Cardiac septum (tissue), 1 donor: ENCODE measurements around the gene KREMEN2. TPM values are rescaled to one million over a fixed set of nuclear protein-coding genes. Genes with fewer than 3 reads are reported as not detected.
"Not testable (repeated sequence)": the region's sequence is repeated elsewhere in the genome, so short reads cannot be mapped to it uniquely, and the experiment has no call there.

Experiments used
- DNase-seq: peaks from one replicate; pipeline ENCODE4 v3.0.0-alpha.2; 2020; ENCODE audit warnings: low spot score
- intact Hi-C: fragments of 100-400 bp; cut with DNase I; formaldehyde crosslinking; loops from one replicate; pipeline ENCODE4 v1.14.0; 2022
- long read RNA-seq: library from polyadenylated mRNA; unstranded; transcript quantifications from one replicate; pipeline ENCODE4 v2.0.0, GENCODE V29; 2021
- total RNA-seq: library from RNA; stranded (reverse); fragmentation: NEBNext Ultra II Directional; extraction: Animal tissue kit (Norgen Biotek cat#: 25700); gene quantifications from one replicate; pipeline ENCODE4 v1.2.1, GENCODE V29; 2021
- donor health status: DM: no; HTN: no; CAD: no.

The KREMEN2 gene, protein sequence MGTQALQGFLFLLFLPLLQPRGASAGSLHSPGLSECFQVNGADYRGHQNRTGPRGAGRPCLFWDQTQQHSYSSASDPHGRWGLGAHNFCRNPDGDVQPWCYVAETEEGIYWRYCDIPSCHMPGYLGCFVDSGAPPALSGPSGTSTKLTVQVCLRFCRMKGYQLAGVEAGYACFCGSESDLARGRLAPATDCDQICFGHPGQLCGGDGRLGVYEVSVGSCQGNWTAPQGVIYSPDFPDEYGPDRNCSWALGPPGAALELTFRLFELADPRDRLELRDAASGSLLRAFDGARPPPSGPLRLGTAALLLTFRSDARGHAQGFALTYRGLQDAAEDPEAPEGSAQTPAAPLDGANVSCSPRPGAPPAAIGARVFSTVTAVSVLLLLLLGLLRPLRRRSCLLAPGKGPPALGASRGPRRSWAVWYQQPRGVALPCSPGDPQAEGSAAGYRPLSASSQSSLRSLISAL
- total RNA-seq, result not detected
- long read RNA-seq, result 0 reads

GRCh38 chr16:2963723-2964474 lies at the start of gene KREMEN2:
KREMEN2 (plus strand) TSS chr16:2964275; CDS start chr16:2964521, 246 bp downstream.
- intact Hi-C loops, result no loop called here
- DNase-seq, result no peak

DNA sequence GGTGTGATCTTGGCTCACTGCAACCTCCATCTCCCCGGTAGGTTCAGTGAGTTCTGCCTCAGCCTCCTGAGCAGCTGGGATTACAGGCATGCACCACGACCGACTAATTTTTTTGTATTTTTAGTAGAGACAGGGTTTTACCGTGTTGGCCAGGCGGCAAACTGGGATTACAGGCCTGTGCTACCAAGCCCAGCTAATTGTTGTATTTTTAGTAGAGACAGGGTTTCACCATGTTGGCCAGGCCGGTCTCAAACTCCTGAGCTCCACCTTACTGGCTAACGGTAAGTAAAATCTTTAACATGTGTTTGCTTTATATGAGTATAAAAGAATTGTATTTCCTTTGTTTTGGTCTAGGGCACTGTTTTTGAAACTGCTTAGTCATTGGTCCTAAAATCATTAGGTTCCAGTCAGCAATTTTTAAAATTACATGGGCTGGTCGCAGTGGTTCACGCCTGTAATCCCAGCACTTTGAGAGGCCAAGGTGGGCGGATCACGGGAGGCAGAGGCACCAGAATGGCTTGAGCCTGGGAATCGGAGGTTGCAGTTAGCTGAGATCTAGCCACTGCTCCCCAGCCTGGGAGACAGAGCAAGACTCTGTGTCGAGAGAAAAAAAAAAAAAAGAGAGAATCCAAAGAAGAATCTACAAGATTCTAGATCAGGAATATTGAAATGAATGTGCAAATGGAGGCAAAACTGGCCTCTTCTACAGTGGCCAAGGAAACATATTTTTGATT lies 48.7 kb upstream of the KREMEN2 start:
- DNase-seq, result no peak
- intact Hi-C loops, result no loop called here

- DNase-seq, result no peak
- intact Hi-C loops, result no loop called here
Measured at GRCh38 chr16:2919511-2920255, 44.4 kb upstream of the KREMEN2 start.

GRCh38 chr16:2923481-2923880 lies 40.6 kb upstream of the KREMEN2 start:
- intact Hi-C loops, result no loop called here
- DNase-seq, result no peak

DNA sequence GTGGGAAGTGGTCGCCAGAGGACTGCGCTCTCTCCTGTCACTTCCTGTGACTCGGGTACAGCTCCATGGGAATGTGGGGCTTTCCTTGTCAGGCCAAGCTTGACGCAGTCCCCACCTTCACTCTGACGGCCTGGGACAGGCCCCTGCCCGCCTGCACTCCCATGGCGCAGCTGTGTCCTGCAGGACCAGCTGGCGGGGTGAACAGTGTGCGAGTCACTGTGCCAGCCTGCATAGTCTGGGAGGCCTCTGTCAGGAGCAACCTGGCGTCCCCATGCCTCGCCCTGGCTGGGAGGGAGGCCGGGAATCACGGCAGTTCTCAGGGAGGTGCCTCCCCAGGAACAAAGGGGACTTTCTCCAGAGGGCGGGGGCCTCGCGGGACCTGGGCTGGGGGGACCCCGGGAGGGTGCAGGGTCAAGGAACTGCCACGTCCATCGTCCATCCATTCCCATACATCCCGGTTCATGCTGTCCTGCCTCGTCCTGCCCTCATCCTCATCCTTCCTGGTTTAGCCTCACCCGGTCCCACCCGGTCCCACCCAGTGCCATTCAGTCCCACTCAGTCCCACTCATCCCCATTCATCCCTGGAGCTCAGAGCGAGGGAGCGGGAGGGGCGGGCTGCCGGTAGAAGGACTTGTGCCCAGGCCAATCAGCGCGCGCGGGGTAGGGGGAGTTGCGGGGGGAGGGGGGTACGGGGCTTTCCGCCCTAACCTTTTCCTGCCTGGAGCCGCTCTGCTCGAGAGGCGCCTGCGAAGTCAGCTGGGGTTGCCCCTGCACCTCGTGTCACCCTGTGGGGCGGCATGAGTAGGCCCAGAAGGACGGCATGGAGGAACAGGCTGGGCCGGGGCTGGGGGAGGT lies 38.9 kb upstream of the KREMEN2 start:
- intact Hi-C loops, result no loop called here

GRCh38 chr16:2925951-2926649 lies 38.0 kb upstream of the KREMEN2 start:
- DNase-seq, result no peak
- intact Hi-C loops, result no loop called here

More for the DNA sequence above, 38.9 kb upstream of the KREMEN2 start:
- DNase-seq, result no peak

- DNase-seq, result no peak
- intact Hi-C loops, result no loop called here
Measured at GRCh38 chr16:2926650-2926999, 37.5 kb upstream of the KREMEN2 start.

GRCh38 chr16:2927010-2927646 lies 36.9 kb upstream of the KREMEN2 start:
- intact Hi-C loops, result no loop called here
- DNase-seq, result peak; percentile 87

- DNase-seq, intact Hi-C loops: not testable (repeated sequence)
Measured at GRCh38 chr16:2928151-2928550, 35.9 kb upstream of the KREMEN2 start.

DNA sequence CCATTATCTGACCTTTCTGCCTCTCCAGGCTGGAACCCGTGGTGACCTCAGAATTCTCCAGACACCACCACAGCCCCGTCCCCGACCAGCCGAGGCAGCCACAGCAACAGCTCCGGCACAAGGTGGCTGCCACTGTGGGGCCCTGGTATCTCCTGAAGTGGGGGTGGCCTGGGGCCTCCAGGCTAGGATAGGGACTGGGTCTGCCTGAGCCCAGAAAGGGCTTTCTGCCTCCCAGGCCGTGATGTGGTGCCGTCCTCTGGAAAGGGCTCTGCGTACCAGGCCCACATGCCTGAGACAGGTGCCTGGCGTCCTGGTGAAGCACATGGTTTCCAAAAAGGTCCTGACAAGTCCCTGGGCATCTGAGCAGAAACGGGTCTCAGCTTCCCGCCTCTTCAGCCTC lies 35.3 kb upstream of the KREMEN2 start:
- DNase-seq, result no peak
- intact Hi-C loops, result no loop called here

DNA sequence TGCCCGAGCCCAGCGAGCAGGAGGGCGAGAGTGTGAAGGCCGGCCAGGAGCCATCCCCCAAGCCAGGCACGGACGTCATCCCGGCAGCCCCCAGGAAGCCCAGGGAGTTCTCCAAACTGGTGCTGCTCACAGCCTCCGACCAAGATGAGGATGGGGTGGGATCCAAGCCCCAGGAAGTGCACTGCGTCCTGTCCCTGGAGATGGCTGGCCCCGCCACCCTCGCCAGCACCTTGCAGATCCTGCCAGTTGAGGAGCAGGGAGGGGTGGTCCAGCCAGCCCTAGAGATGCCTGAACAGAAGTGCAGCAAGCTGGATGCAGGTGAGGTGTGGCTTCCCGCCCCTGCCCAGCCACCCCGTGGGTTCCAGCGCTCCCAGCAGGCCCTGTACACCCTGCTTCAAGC lies 34.4 kb upstream of the KREMEN2 start:
- intact Hi-C loops, result no loop called here
- no peak for DNase-seq

DNA sequence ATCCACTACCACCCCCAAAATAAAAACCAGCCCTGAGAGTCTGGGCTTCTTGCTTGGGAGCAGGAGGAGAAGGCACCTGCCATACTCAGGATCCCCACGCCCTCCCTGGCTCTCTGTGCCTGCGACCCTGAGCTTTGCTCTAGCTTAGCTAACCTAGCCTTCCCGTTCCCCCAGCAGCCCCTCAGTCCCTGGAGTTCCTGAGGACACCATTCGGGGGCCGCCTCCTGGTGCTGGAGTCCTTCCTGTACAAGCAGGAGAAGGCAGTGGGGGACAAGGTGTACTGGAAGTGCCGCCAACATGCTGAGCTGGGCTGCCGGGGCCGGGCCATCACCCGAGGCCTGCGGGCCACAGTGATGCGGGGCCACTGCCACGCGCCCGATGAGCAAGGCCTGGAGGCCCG lies 33.8 kb upstream of the KREMEN2 start:
- DNase-seq, result no peak
- intact Hi-C loops, result no loop called here

DNA sequence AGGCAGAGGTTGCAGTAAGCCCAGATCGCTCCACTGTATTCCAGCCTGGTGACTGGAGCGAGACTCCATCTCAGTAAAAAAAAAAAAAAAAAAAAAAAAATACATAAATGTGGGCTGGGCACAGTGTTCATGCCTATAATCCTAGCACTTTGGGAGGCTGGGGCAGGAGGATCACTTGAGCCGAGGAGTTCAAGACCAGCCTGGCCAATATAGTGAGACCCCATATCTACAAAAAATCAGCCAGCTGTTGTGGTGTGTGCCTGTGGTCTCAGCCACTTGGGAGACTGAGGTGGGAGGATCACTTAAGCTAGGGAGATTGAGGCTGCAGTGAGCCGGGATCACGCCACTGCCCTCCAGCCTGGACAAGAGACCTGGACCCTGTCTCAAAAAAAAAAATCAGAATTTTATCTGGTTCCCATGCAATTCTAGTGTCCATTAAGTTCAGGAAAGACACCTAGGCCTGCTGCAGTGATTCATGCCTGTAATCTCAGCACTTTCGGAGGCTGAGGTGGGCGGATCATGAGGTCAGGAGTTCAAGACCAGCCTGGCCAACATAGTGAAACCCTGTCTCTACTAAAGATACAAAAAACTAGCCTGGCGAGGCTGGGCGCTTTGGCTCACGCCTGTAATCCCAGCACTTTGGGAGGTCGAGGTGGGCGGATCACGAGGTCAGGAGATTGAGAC lies 32.7 kb upstream of the KREMEN2 start:
- intact Hi-C loops, result not testable (repeated sequence)

GRCh38 chr16:2933136-2933535 lies 30.9 kb upstream of the KREMEN2 start:
- intact Hi-C loops, result no loop called here
- DNase-seq, result no peak

More for the DNA sequence above, 32.7 kb upstream of the KREMEN2 start:
- not testable (repeated sequence) for DNase-seq

DNA sequence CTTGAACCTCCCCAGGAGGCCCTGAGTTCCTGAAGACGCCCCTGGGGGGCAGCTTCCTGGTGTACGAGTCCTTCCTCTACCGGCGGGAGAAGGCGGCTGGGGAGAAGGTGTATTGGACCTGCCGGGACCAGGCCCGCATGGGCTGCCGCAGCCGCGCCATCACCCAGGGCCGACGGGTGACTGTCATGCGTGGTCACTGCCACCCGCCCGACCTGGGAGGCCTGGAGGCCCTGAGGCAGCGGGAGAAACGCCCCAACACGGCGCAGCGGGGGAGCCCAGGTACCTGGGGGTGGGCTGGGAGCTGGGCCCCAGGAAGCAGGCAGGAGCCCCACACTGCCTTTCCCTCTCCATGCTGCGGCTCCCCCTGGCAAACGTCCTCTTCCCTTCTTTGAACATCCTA lies 30.4 kb upstream of the KREMEN2 start:
- intact Hi-C loops, result no loop called here
- DNase-seq, result no peak

DNA sequence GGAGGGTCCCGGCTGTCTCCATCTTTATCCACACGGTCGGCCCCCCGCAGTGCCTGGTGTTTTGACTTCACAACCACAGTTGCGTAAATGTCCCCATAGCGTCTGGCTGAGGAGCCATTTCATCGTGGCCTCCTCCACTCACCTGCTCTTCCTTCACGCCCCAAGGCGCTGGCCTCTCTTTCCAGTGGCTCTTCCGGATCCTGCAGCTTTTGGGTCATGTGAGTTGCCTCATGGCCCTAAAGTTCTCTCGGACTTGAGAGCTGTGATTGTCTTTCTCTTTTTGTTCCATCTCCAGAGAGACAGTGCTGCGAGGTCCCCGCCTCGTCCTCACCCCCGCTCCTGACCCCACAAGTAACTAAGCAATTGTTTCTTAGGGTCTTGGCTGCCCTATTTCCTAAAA lies 29.6 kb upstream of the KREMEN2 start:
- DNase-seq, result no peak
- intact Hi-C loops, result no loop called here

DNA sequence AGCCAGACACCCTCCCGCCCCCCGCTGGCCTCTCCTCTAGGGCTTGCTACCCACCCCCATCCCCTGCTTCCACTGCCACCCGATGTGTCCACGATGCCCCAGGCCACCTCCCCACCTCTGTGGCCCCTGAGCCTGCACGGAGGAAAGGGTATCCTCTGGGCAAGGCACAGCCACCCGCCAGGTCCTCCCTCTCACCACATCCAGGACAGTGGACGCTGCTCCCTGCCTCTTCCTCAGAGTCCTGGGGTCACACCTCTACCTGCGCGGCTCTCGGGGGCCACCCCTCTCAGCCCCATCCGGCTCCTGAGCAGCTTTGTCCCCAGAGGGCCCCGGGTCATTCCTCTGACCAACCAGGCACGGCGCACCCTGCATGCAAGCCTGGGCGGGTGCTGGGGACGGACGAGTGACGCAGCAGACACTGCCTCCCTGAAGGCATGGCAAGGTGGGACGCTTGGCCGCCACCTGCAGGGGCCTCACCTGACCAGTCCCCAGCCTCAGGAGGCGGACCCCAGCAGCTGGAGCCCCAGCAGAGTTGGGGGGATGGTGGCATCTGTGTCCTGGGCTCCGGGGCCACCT lies 27.6 kb upstream of the KREMEN2 start:
- DNase-seq, result no peak
- intact Hi-C loops, result no loop called here
